ENCODE data around the gene KRTAP10-8.

DNA sequence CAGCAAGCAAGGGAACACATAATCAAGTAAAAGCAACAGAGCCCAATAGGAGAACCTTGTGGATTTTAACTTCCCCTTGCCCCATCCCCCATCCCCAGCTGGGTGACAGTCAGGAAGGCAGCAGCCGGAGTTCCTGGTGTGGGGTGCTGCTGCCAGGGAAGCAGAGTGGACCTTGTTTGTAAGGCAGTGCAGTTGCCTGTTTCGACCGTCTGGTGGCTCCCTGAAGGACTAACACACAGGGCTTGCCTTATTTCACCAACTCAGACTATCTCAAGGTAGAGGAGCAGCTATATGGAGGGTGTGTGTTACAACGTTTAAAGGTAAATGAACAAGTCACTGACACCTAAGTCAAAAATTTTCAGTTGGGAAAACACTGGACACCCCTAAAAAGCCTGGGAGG lies 6.6 kb downstream of the KRTAP10-8 start:
- no peak for TF ChIP-seq ZNF274 (IDR thresholded peaks at IDR 0.05; ENCODE audit: low read depth, low read length)
- TF ChIP-seq YY1 (IDR thresholded peaks at IDR 0.05; ENCODE audit: insufficient read depth, insufficient read length) = no peak
- no peak for TF ChIP-seq SUZ12 (IDR thresholded peaks at IDR 0.05; ENCODE audit: extremely low read depth, insufficient read depth, insufficient read length)

Measured in NT2/D1 (cell line).